NAMALWA (cell line): ENCODE results near the gene HEXIM1.
"Not testable (repeated sequence)": the region's sequence is repeated elsewhere in the genome, so short reads cannot be mapped to it uniquely, and the experiment has no call there.

Experiments
- DNase-seq: peaks from one replicate; pipeline ENCODE4 v3.0.0-alpha.2; 2015; ENCODE audit warnings: low spot score

HEXIM1 gene

GRCh38 chr17:45113424-45113754, 34.9 kb upstream of the HEXIM1 start:
- DNase-seq: no peak

- no peak for DNase-seq
Observed at GRCh38 chr17:45114117-45114932, 34.0 kb upstream of the HEXIM1 start.

GRCh38 chr17:45115015-45115625, 33.2 kb upstream of the HEXIM1 start:
- no peak for DNase-seq

- no peak for DNase-seq
Observed at GRCh38 chr17:45115871-45116270, 32.4 kb upstream of the HEXIM1 start.

GRCh38 chr17:45116434-45117016, 31.8 kb upstream of the HEXIM1 start:
- no peak for DNase-seq

GRCh38 chr17:45117334-45117733, 30.9 kb upstream of the HEXIM1 start:
- DNase-seq: no peak

- DNase-seq: no peak
Observed at GRCh38 chr17:45117848-45118646, 30.2 kb upstream of the HEXIM1 start.

- no peak for DNase-seq
Observed at GRCh38 chr17:45118691-45119090, 29.6 kb upstream of the HEXIM1 start.

GRCh38 chr17:45119964-45120363, 28.3 kb upstream of the HEXIM1 start:
- DNase-seq: no peak

- no peak for DNase-seq
Observed at GRCh38 chr17:45120558-45120957, 27.7 kb upstream of the HEXIM1 start.

- DNase-seq: no peak
Observed at GRCh38 chr17:45121055-45121454, 27.2 kb upstream of the HEXIM1 start.

GRCh38 chr17:45123076-45123770, 25.1 kb upstream of the HEXIM1 start:
- no peak for DNase-seq

GRCh38 chr17:45123930-45124796, 24.1 kb upstream of the HEXIM1 start:
- DNase-seq: no peak

- not testable (repeated sequence) for DNase-seq
Observed at GRCh38 chr17:45124797-45125122, 23.5 kb upstream of the HEXIM1 start.

GRCh38 chr17:45125509-45125908, 22.8 kb upstream of the HEXIM1 start:
- DNase-seq: no peak

- DNase-seq: no peak
Observed at GRCh38 chr17:45127207-45127547, 21.1 kb upstream of the HEXIM1 start.

GRCh38 chr17:45127548-45128300, 20.6 kb upstream of the HEXIM1 start:
- DNase-seq: no peak

GRCh38 chr17:45128331-45128730, 19.9 kb upstream of the HEXIM1 start:
- no peak for DNase-seq

- no peak for DNase-seq
Observed at GRCh38 chr17:45128989-45129388, 19.3 kb upstream of the HEXIM1 start.

- no peak for DNase-seq
Observed at GRCh38 chr17:45129426-45129939, 18.8 kb upstream of the HEXIM1 start.
